ENCODE data around the gene KRT222. TPM values are rescaled to one million over a fixed set of nuclear protein-coding genes. Genes with fewer than 3 reads are reported as not detected.

The KRT222 gene
- total and polyA plus RNA-seq, 2 of the 13 experiments (the other 11 are each of a cell fraction or from before 2014, with no cell fraction given), result not detected

- H3K9ac ChIP-seq (ENCODE audit: insufficient read depth, low read depth, low read length), result no peak overlapping the region
- no TSS peak for BruUV-seq (replicated peaks)
- H2AFZ ChIP-seq (ENCODE audit: low read length), result no peak overlapping the region
- peaks cover 8% of the 10 kb centered on the region for H3K4me1 ChIP-seq (ENCODE audit: insufficient read depth, low read length)
- peaks cover 0 to 4% of the 10 kb centered on the region in 2 experiments; a peak in 2 of 5 replicates for H3K27me3 ChIP-seq (ENCODE audit: control insufficient read depth in 1 of 2, insufficient read depth in 2 of 2, low read length in 2 of 2)
- FAIRE-seq (peak; percentile 18), DNase-seq (ENCODE audit: low spot score) (no peak), ATAC-seq (no peak)
- no peak overlapping the region for H3K4me3 ChIP-seq (replicated peaks in 1 of 3; ENCODE audit: insufficient read depth in 1 of 3, low read depth in 2 of 3, low read length in 3 of 3)
- no peak for TF ChIP-seq ZBTB42 (CRISPR knock-in tag; IDR thresholded peaks at IDR 0.05)
- TF ChIP-seq PHF8 (CRISPR knock-in tag; IDR thresholded peaks at IDR 0.05), result no peak
- H4K20me1 ChIP-seq (ENCODE audit: insufficient read depth, low read length), result no peaks in the 10 kb centered on the region
- CTCF ChIA-PET (ENCODE audit: low intra/inter-chr PET ratio, low total read pairs), result no interaction called here
- no peak overlapping the region for H3K27ac ChIP-seq (ENCODE audit: extremely low read length, insufficient read depth, low read length)
- WGBS (ENCODE audit: low lambda C conversion rate), result 18% methylated on average over 5 of the region's 5 CpGs
- POLR2A ChIA-PET, result no interaction called here
- H3K36me3 ChIP-seq (replicated peaks in 1 of 2; ENCODE audit: control insufficient read depth in 1 of 2, insufficient read depth in 2 of 2, low read length in 2 of 2), result no peaks in the 10 kb centered on the region
- in situ Hi-C loops (cut with HindIII; ENCODE audit: extremely low pct_ligation_motif_present, low pct_unique_long_range_greater_than_20kb), result no loop called here
- peaks cover 9% of the 10 kb centered on the region for H3K79me2 ChIP-seq (ENCODE audit: insufficient read depth, low read length)
- no peaks in the 10 kb centered on the region for H3K9me3 ChIP-seq (ENCODE audit: low read length)
- intact Hi-C loops (cut with micrococcal nuclease; ENCODE audit: unreplicated experiment), result no loop called here
- H3K4me2 ChIP-seq (ENCODE audit: low read depth, low read length), result no peak overlapping the region
These were observed 13.0 kb downstream of the KRT222 start for GRCh38 chr17:40651939-40652338.

- Histone ChIP-seq H3K27ac (ENCODE audit: extremely low read length, insufficient read depth, low read length) (peak overlapping the region; percentile 96), H3K36me3 (replicated peaks in 1 of 2; ENCODE audit: control insufficient read depth in 1 of 2, insufficient read depth in 2 of 2, low read length in 2 of 2) (peaks cover 0 to 13% of the 10 kb centered on the region in 2 experiments; a peak in 3 of 5 replicates), H3K9ac (ENCODE audit: insufficient read depth, low read depth, low read length) (peak overlapping the region; percentile 99), H4K20me1 (ENCODE audit: insufficient read depth, low read length) (no peaks in the 10 kb centered on the region), H3K9me3 (ENCODE audit: low read length) (no peaks in the 10 kb centered on the region), H3K79me2 (ENCODE audit: insufficient read depth, low read length) (peaks cover 42% of the 10 kb centered on the region), H3K4me3 (replicated peaks in 1 of 3; ENCODE audit: insufficient read depth in 1 of 3, low read depth in 2 of 3, low read length in 3 of 3) (peak overlapping the region; percentile 97), H3K4me1 (ENCODE audit: insufficient read depth, low read length) (peaks cover 41% of the 10 kb centered on the region), H2AFZ (ENCODE audit: low read length) (peak overlapping the region; percentile 94), H3K27me3 (ENCODE audit: control insufficient read depth in 1 of 2, insufficient read depth in 2 of 2, low read length in 2 of 2) (peaks cover 0 to 4% of the 10 kb centered on the region in 2 experiments; a peak in 1 of 5 replicates), H3K4me2 (ENCODE audit: low read depth, low read length) (peak overlapping the region; percentile 84)
- intact Hi-C loops (cut with micrococcal nuclease; ENCODE audit: unreplicated experiment), result no loop called here
- ATAC-seq (peak; percentile 65), FAIRE-seq (peak; percentile 46), DNase-seq (ENCODE audit: low spot score) (peak; percentile 56)
- ChIA-PET POLR2A (interaction anchor here (0.9 to 2.8 kb wide), 8 partner anchors 8 to 1040 kb away, joined by 3 to 16 read pairs (median 4); partner anchors contain the start of genes EIF1 and KRT222), CTCF (ENCODE audit: low intra/inter-chr PET ratio, low total read pairs) (no interaction called here)
- in situ Hi-C loops (cut with HindIII; ENCODE audit: extremely low pct_ligation_motif_present, low pct_unique_long_range_greater_than_20kb), result no loop called here
- 4% methylated on average over 18 of the region's 28 CpGs for WGBS (ENCODE audit: low lambda C conversion rate)
- BruUV-seq (replicated peaks), result TSS peak; percentile 90
- TF ChIP-seq ZNF143 (CRISPR knock-in tag; IDR thresholded peaks at IDR 0.05) (0 out of 2 replicates have a peak, but pooled peaks have one; percentile 4), GATAD2A (CRISPR knock-in tag; IDR thresholded peaks at IDR 0.05) (no peak; the same call in 1 of the 2 replicates), ZNF737 (CRISPR knock-in tag; IDR thresholded peaks at IDR 0.05; ENCODE audit: borderline replicate concordance) (peak; percentile 50; the same call in 1 of the 2 replicates), FIP1L1 (IDR thresholded peaks at IDR 0.05; ENCODE audit: borderline replicate concordance, insufficient read depth, low read depth, low read length) (no peak), ZNF367 (CRISPR knock-in tag; IDR thresholded peaks at IDR 0.05; ENCODE audit: borderline replicate concordance) (0 out of 2 replicates have a peak, but pooled peaks have one; percentile 1), HOXD1 (CRISPR knock-in tag; IDR thresholded peaks at IDR 0.05) (no peak), AKNA (CRISPR knock-in tag; IDR thresholded peaks at IDR 0.05; ENCODE audit: borderline replicate concordance) (peak; percentile 2), BRD4 (CRISPR knock-in tag; IDR thresholded peaks at IDR 0.05) (peak; percentile 63; the same call in 1 of the 2 replicates), KDM5B (CRISPR knock-in tag; IDR thresholded peaks at IDR 0.05; ENCODE audit: borderline replicate concordance) (peak; percentile 34; the same call in 1 of the 2 replicates)
These were observed 16.5 kb downstream of the KRT222 start for GRCh38 chr17:40648384-40648968.

All from HepG2 (cell line).